ENCODE results near the gene MCTP1. TPM values are rescaled to one million over a fixed set of nuclear protein-coding genes. Genes with fewer than 3 reads are reported as not detected.

Gene MCTP1
- total RNA-seq, 1 experiment from 2014 or later: 7.5 TPM

GRCh38 chr5:95141141-95141540 is 143.8 kb downstream of the MCTP1 start:
- Histone ChIP-seq H4K20me1 (ENCODE audit: low read length) (no peaks in the 10 kb centered on the region), H2AFZ (ENCODE audit: low read length) (no peak overlapping the region), H3K9ac (ENCODE audit: low read length) (no peak overlapping the region), H3K79me2 (ENCODE audit: low read length) (no peaks in the 10 kb centered on the region), H3K9me3 (ENCODE audit: low read length) (no peaks in the 10 kb centered on the region), H3K4me2 (ENCODE audit: low read length) (no peak overlapping the region), H3K27ac (ENCODE audit: low read length) (no peak overlapping the region), H3F3A (ENCODE audit: low read length, unreplicated experiment) (no peaks in the 10 kb centered on the region), H3K9me2 (replicated peaks; ENCODE audit: low read length) (no peaks in the 10 kb centered on the region), H3K36me3 (ENCODE audit: low read depth, low read length) (no peaks in the 10 kb centered on the region), H3K4me3 (ENCODE audit: low read length) (no peak overlapping the region), H3K4me1 (ENCODE audit: insufficient read depth, low read length) (no peaks in the 10 kb centered on the region), H3K27me3 (ENCODE audit: low read length) (no peaks in the 10 kb centered on the region)
- DNase-seq: no peak
- TF ChIP-seq CTCF (conservative IDR thresholded peaks at IDR 0.05; ENCODE audit: low read depth, low read length) (no peak), EZH2phosphoT487 (IDR thresholded peaks at IDR 0.05; ENCODE audit: borderline replicate concordance, low read length) (no peak), EZH2 (IDR thresholded peaks at IDR 0.05; ENCODE audit: low read length, unreplicated experiment) (no peak)
- intact Hi-C loops (cut with micrococcal nuclease): no loop called here
- no TSS peak for BruUV-seq (replicated peaks)
- ATAC-seq: no peak
- CTCF ChIA-PET: no interaction called here
- POLR2A ChIA-PET (ENCODE audit: unreplicated experiment): no interaction called here

- no peak for TF ChIP-seq EZH2 (IDR thresholded peaks at IDR 0.05; ENCODE audit: low read length, unreplicated experiment)
- TF ChIP-seq CTCF (conservative IDR thresholded peaks at IDR 0.05; ENCODE audit: low read depth, low read length): no peak
- no peak for TF ChIP-seq EZH2phosphoT487 (IDR thresholded peaks at IDR 0.05; ENCODE audit: borderline replicate concordance, low read length)
- POLR2A ChIA-PET (ENCODE audit: unreplicated experiment): no interaction called here
- Histone ChIP-seq H3K9ac (ENCODE audit: low read length) (no peak overlapping the region), H4K20me1 (ENCODE audit: low read length) (no peaks in the 10 kb centered on the region), H3K4me1 (ENCODE audit: insufficient read depth, low read length) (no peaks in the 10 kb centered on the region), H3K27me3 (ENCODE audit: low read length) (no peaks in the 10 kb centered on the region), H3F3A (ENCODE audit: low read length, unreplicated experiment) (no peaks in the 10 kb centered on the region), H3K36me3 (ENCODE audit: low read depth, low read length) (no peaks in the 10 kb centered on the region), H3K27ac (ENCODE audit: low read length) (no peak overlapping the region), H3K9me3 (ENCODE audit: low read length) (no peaks in the 10 kb centered on the region), H2AFZ (ENCODE audit: low read length) (no peak overlapping the region), H3K79me2 (ENCODE audit: low read length) (no peaks in the 10 kb centered on the region), H3K4me2 (ENCODE audit: low read length) (no peak overlapping the region), H3K9me2 (replicated peaks; ENCODE audit: low read length) (no peaks in the 10 kb centered on the region), H3K4me3 (ENCODE audit: low read length) (no peak overlapping the region)
- ATAC-seq (no peak), DNase-seq (no peak)
- BruUV-seq (replicated peaks): no TSS peak
- intact Hi-C loops (cut with micrococcal nuclease): no loop called here
- CTCF ChIA-PET: no interaction called here
Observed at GRCh38 chr5:95134326-95134725, 150.6 kb downstream of the MCTP1 start.

GRCh38 chr5:95132096-95132495 is 152.8 kb downstream of the MCTP1 start:
- Histone ChIP-seq H3K27ac (ENCODE audit: low read length) (no peak overlapping the region), H3K4me2 (ENCODE audit: low read length) (no peak overlapping the region), H3K27me3 (ENCODE audit: low read length) (no peaks in the 10 kb centered on the region), H3K9me2 (replicated peaks; ENCODE audit: low read length) (no peaks in the 10 kb centered on the region), H2AFZ (ENCODE audit: low read length) (no peak overlapping the region), H3K9ac (ENCODE audit: low read length) (no peak overlapping the region), H3K9me3 (ENCODE audit: low read length) (no peaks in the 10 kb centered on the region), H3K4me3 (ENCODE audit: low read length) (no peak overlapping the region), H4K20me1 (ENCODE audit: low read length) (no peaks in the 10 kb centered on the region), H3K4me1 (ENCODE audit: insufficient read depth, low read length) (no peaks in the 10 kb centered on the region), H3K79me2 (ENCODE audit: low read length) (no peaks in the 10 kb centered on the region), H3K36me3 (ENCODE audit: low read depth, low read length) (no peaks in the 10 kb centered on the region), H3F3A (ENCODE audit: low read length, unreplicated experiment) (no peaks in the 10 kb centered on the region)
- ChIA-PET POLR2A (ENCODE audit: unreplicated experiment) (no interaction called here), CTCF (no interaction called here)
- intact Hi-C loops (cut with micrococcal nuclease): no loop called here
- no TSS peak for BruUV-seq (replicated peaks)
- DNase-seq (no peak), ATAC-seq (no peak)
- TF ChIP-seq CTCF (conservative IDR thresholded peaks at IDR 0.05; ENCODE audit: low read depth, low read length): no peak
- no peak for TF ChIP-seq EZH2 (IDR thresholded peaks at IDR 0.05; ENCODE audit: low read length, unreplicated experiment)
- no peak for TF ChIP-seq EZH2phosphoT487 (IDR thresholded peaks at IDR 0.05; ENCODE audit: borderline replicate concordance, low read length)
